Naive thymus-derived CD8-positive, alpha-beta T cell (primary cell): ENCODE results near the gene NUP188. TPM values are rescaled to one million over a fixed set of nuclear protein-coding genes. Genes with fewer than 3 reads are reported as not detected.
A peak's percentile ranks its signal among the peaks of the same experiment; 100 is the strongest.

Source experiments
- ATAC-seq, 2 donors: fragments of 150-1000 bp; cut with Tn5 transposase in 1 of 2; sonication (Bioruptor Pico), chemical (Tn5 transposase) in 1 of 2; 1 replicate in 1 of 2; 2 replicates in 1 of 2; pipeline ENCODE4 v1.10.0; 2021; ENCODE audit warnings: mild to moderate bottlenecking in 2 of 2, moderate library complexity in 2 of 2
- POLR2A ChIA-PET: fragments of 350-600 bp; sonication (Branson Sonifier 250); formaldehyde crosslinking; loops from one replicate; lab custom pipeline; 2021; ENCODE audit warnings: antibody characterized with exemption; lab: Charles Lee
- DNase-seq, 10 donors: peaks; one replicate each; pipeline versions ENCODE4 v3.0.0 to v3.0.0-alpha.2; 2020 to 2022
- H3K27ac Mint-ChIP-seq, 10 donors: one replicate each; pipeline ENCODE4 v1.8.0; 2020 to 2022; ENCODE audit warnings: mild to moderate bottlenecking in 10 of 10, mixed read lengths in 10 of 10, moderate library complexity in 4 of 10, inconsistent platforms in 1 of 10
- H3K27me3 Mint-ChIP-seq, 5 donors: one replicate each; pipeline ENCODE4 v1.8.0; 2021 to 2022; ENCODE audit warnings: mixed read lengths in 5 of 5
- H3K36me3 Mint-ChIP-seq, 3 donors: one replicate each; pipeline ENCODE4 v1.8.0; 2020 to 2022; ENCODE audit warnings: mixed read lengths in 3 of 3, mild to moderate bottlenecking in 2 of 3, inconsistent platforms in 1 of 3
- H3K4me1 Mint-ChIP-seq, 4 donors: one replicate each; pipeline ENCODE4 v1.8.0; 2021 to 2022; ENCODE audit warnings: mixed read lengths in 4 of 4
- H3K4me3 Mint-ChIP-seq, 10 donors: one replicate each; pipeline ENCODE4 v1.8.0; 2020 to 2022; ENCODE audit warnings: mild to moderate bottlenecking in 10 of 10, mixed read lengths in 10 of 10, moderate library complexity in 6 of 10, inconsistent platforms in 1 of 10
- H3K9me3 Mint-ChIP-seq, 9 donors: one replicate each; pipeline ENCODE4 v1.8.0; 2020 to 2022; ENCODE audit warnings: mixed read lengths in 9 of 9, mild to moderate bottlenecking in 3 of 9, inconsistent platforms in 1 of 9, moderate library complexity in 1 of 9
- polyA plus RNA-seq, 3 donors: library from polyadenylated mRNA; unstranded; fragments of 300-500 nt; fragmentation: Illumina TruSeq; gene quantifications; one replicate each; pipeline ENCODE4 v1.2.3, GENCODE V29; 2021
- total RNA-seq, 8 experiments: library from RNA in 2 of 8; stranded (reverse) in 2 of 8; gene quantifications; one replicate each; pipeline ENCODE4 v1.2.3 and lab custom pipeline; 2021 to 2026

NUP188 gene
- total and polyA plus RNA-seq, 5 experiments from 2014 or later: 21.9 to 79.6 (median 36.8) TPM

GRCh38 chr9:128916204-128916603 lies 31.3 kb upstream of the NUP188 start:
- ATAC-seq (no peak), DNase-seq (no peak)
- H3K36me3 Mint-ChIP-seq: peaks cover 0 to 35% (median 7%) of the 10 kb centered on the region in 3 donors
- peaks cover 14 to 39% (median 29%) of the 10 kb centered on the region in 4 donors for H3K4me1 Mint-ChIP-seq
- no peaks in the 10 kb centered on the region for H3K9me3 Mint-ChIP-seq
- no peak overlapping the region for H3K4me3 Mint-ChIP-seq
- H3K27me3 Mint-ChIP-seq: no peaks in the 10 kb centered on the region
- no peak overlapping the region for H3K27ac Mint-ChIP-seq
- POLR2A ChIA-PET: interaction anchor here (3.1 kb wide), 1 partner anchor 13 kb away, joined by 19 read pairs; no protein-coding TSS in a partner anchor

GRCh38 chr9:128916745-128917144 lies 30.8 kb upstream of the NUP188 start:
- Mint-ChIP-seq H3K27ac (no peak overlapping the region), H3K27me3 (no peaks in the 10 kb centered on the region), H3K4me1 (peaks cover 13 to 36% (median 27%) of the 10 kb centered on the region in 4 donors), H3K9me3 (no peaks in the 10 kb centered on the region), H3K4me3 (no peak overlapping the region), H3K36me3 (peaks cover 0 to 35% (median 7%) of the 10 kb centered on the region in 3 donors)
- ATAC-seq (no peak), DNase-seq (no peak)
- POLR2A ChIA-PET: interaction anchor here (3.1 kb wide), 1 partner anchor 14 kb away, joined by 19 read pairs; no protein-coding TSS in a partner anchor

GRCh38 chr9:128917151-128917849 lies 30.2 kb upstream of the NUP188 start:
- peak overlapping the region in 2 of 10 donors; percentile 5 to 15 for H3K27ac Mint-ChIP-seq
- H3K9me3 Mint-ChIP-seq: no peaks in the 10 kb centered on the region
- peaks cover 0 to 35% (median 7%) of the 10 kb centered on the region in 3 donors for H3K36me3 Mint-ChIP-seq
- H3K27me3 Mint-ChIP-seq: no peaks in the 10 kb centered on the region
- DNase-seq (no peak), ATAC-seq (no peak)
- peaks cover 10 to 33% (median 25%) of the 10 kb centered on the region in 4 donors for H3K4me1 Mint-ChIP-seq
- no peak overlapping the region for H3K4me3 Mint-ChIP-seq
- POLR2A ChIA-PET: interaction anchor here (3.1 kb wide), 1 partner anchor 14 kb away, joined by 19 read pairs; no protein-coding TSS in a partner anchor

GRCh38 chr9:128918921-128919320 lies 28.6 kb upstream of the NUP188 start:
- POLR2A ChIA-PET: interaction anchor here (1.2 kb wide), 1 partner anchor 16 kb away, joined by 3 read pairs; no protein-coding TSS in a partner anchor
- ATAC-seq (no peak), DNase-seq (no peak)
- peaks cover 0 to 26% (median 7%) of the 10 kb centered on the region in 3 donors for H3K36me3 Mint-ChIP-seq
- H3K4me3 Mint-ChIP-seq: peak overlapping the region in 1 of 10 donors; percentile 25
- H3K27ac Mint-ChIP-seq: peak overlapping the region in 7 of 10 donors; percentile 7 to 84 (median 66)
- no peaks in the 10 kb centered on the region for H3K9me3 Mint-ChIP-seq
- no peaks in the 10 kb centered on the region for H3K27me3 Mint-ChIP-seq
- peaks cover 2 to 27% (median 16%) of the 10 kb centered on the region in 4 donors for H3K4me1 Mint-ChIP-seq

- DNase-seq (no peak), ATAC-seq (no peak)
- POLR2A ChIA-PET: interaction anchor here (0.8 to 5.1 kb wide), 2 partner anchors 18 to 101 kb away, joined by 3 to 31 read pairs; partner anchors contain the start of gene ENDOG
- peaks cover 0 to 25% (median 7%) of the 10 kb centered on the region in 3 donors for H3K36me3 Mint-ChIP-seq
- H3K27ac Mint-ChIP-seq: peak overlapping the region in 8 of 10 donors; percentile 24 to 84 (median 66)
- peaks cover 2 to 21% (median 16%) of the 10 kb centered on the region in 4 donors for H3K4me1 Mint-ChIP-seq
- no peaks in the 10 kb centered on the region for H3K27me3 Mint-ChIP-seq
- H3K4me3 Mint-ChIP-seq: no peak overlapping the region
- no peaks in the 10 kb centered on the region for H3K9me3 Mint-ChIP-seq
Measured at GRCh38 chr9:128919402-128920089, 28.0 kb upstream of the NUP188 start.

GRCh38 chr9:128920381-128921058 lies 27.0 kb upstream of the NUP188 start, which contains the start of gene PHYHD1:
Gene PHYHD1 (plus strand): TSS chr9:128920982. CDS start chr9:128922324, 1,342 bp downstream.
- H3K27ac Mint-ChIP-seq: peak within 1 kb of the TSS in 9 of 10 donors; percentile 48 to 92 (median 78)
- ATAC-seq: no peak
- no peak for DNase-seq
- POLR2A ChIA-PET: interaction anchor here (0.8 to 5.1 kb wide), 4 partner anchors 19 to 102 kb away, joined by 3 to 31 read pairs (median 7); partner anchors contain the start of gene ENDOG
- H3K4me3 Mint-ChIP-seq: peak within 1 kb of the TSS in 9 of 10 donors; percentile 18 to 84 (median 76)
- H3K36me3 Mint-ChIP-seq: peaks cover 0 to 20% (median 7%) of the 10 kb centered on the region in 3 donors
- no peaks in the 10 kb centered on the region for H3K27me3 Mint-ChIP-seq
- peaks cover 2 to 20% (median 13%) of the 10 kb centered on the region in 4 donors for H3K4me1 Mint-ChIP-seq
- no peaks in the 10 kb centered on the region for H3K9me3 Mint-ChIP-seq

- H3K9me3 Mint-ChIP-seq: no peaks in the 10 kb centered on the region
- H3K4me1 Mint-ChIP-seq: peaks cover 8 to 25% (median 16%) of the 10 kb centered on the region in 4 donors
- DNase-seq (peak in 9 of 10 donors; percentile 8 to 69 (median 31)), ATAC-seq (peak; percentile 81 to 95)
- H3K4me3 Mint-ChIP-seq: peak overlapping the region; percentile 41 to 84 (median 76)
- POLR2A ChIA-PET: interaction anchor here (0.6 to 5.1 kb wide), 8 partner anchors 13 to 91 kb away, joined by 3 to 31 read pairs (median 6); partner anchors contain the start of gene KYAT1
- peaks cover 0 to 12% (median 3%) of the 10 kb centered on the region in 3 donors for H3K36me3 Mint-ChIP-seq
- peak overlapping the region in 9 of 10 donors; percentile 48 to 92 (median 78) for H3K27ac Mint-ChIP-seq
- H3K27me3 Mint-ChIP-seq: no peaks in the 10 kb centered on the region
Measured at GRCh38 chr9:128921881-128922763, 25.4 kb upstream of the NUP188 start.

- no peak for DNase-seq
- H3K4me3 Mint-ChIP-seq: peak overlapping the region in 7 of 10 donors; percentile 18 to 78 (median 39)
- H3K27me3 Mint-ChIP-seq: no peaks in the 10 kb centered on the region
- peaks cover 10 to 34% (median 24%) of the 10 kb centered on the region in 4 donors for H3K4me1 Mint-ChIP-seq
- no peaks in the 10 kb centered on the region for H3K9me3 Mint-ChIP-seq
- H3K36me3 Mint-ChIP-seq: no peaks in the 10 kb centered on the region
- POLR2A ChIA-PET: interaction anchor here (0.5 to 5.1 kb wide), 6 partner anchors 22 to 106 kb away, joined by 3 to 31 read pairs (median 5); partner anchors contain the start of genes ENDOG and KYAT1
- H3K27ac Mint-ChIP-seq: peak overlapping the region in 5 of 10 donors; percentile 4 to 77 (median 43)
- ATAC-seq: no peak
Measured at GRCh38 chr9:128923493-128923883, 24.0 kb upstream of the NUP188 start.

GRCh38 chr9:128927731-128928411 lies 19.6 kb upstream of the NUP188 start:
- H3K4me3 Mint-ChIP-seq: no peak overlapping the region
- POLR2A ChIA-PET: interaction anchor here (0.6 to 2.5 kb wide), 7 partner anchors 9 to 108 kb away, joined by 3 to 12 read pairs (median 3); partner anchors contain the start of genes KYAT1 and LRRC8A
- DNase-seq: peak; percentile 23 to 78 (median 47)
- no peaks in the 10 kb centered on the region for H3K9me3 Mint-ChIP-seq
- peak; percentile 63 to 85 for ATAC-seq
- H3K27me3 Mint-ChIP-seq: no peaks in the 10 kb centered on the region
- peaks cover 8 to 20% (median 14%) of the 10 kb centered on the region in 4 donors for H3K4me1 Mint-ChIP-seq
- H3K36me3 Mint-ChIP-seq: no peaks in the 10 kb centered on the region
- peak overlapping the region in 7 of 10 donors; percentile 3 to 49 (median 18) for H3K27ac Mint-ChIP-seq

- Mint-ChIP-seq H3K27me3 (no peaks in the 10 kb centered on the region), H3K9me3 (no peaks in the 10 kb centered on the region), H3K4me3 (no peak overlapping the region), H3K36me3 (no peaks in the 10 kb centered on the region), H3K27ac (no peak overlapping the region), H3K4me1 (peaks cover 8 to 14% (median 11%) of the 10 kb centered on the region in 4 donors)
- no peak for DNase-seq
- no peak for ATAC-seq
- POLR2A ChIA-PET: interaction anchor here (0.6 to 2.5 kb wide), 5 partner anchors 8 to 66 kb away, joined by 3 to 12 read pairs (median 3); partner anchors contain the start of genes KYAT1 and LRRC8A
Measured at GRCh38 chr9:128928624-128929023, 18.9 kb upstream of the NUP188 start.
